GM12878 (cell line): ENCODE measurements around the gene PRKRIP1. TPM values are rescaled to one million over a fixed set of nuclear protein-coding genes. Genes with fewer than 3 reads are reported as not detected.

Experiments used
- ATAC-seq: fragments of 200-7000 bp; cut with Tn5 transposase; 3 replicates; pipeline ENCODE4 v1.9.1; 2020; ENCODE audit warnings: mild to moderate bottlenecking, moderate library complexity
- BruUV-seq: library from RNA; stranded (reverse); fragments of 400-500 nt; replicated peaks from 2 replicates; lab custom pipeline; 2021; lab: Mats Ljungman, UMichigan
- CTCF ChIA-PET: fragments of 300-600 bp; sonication (Branson Sonifier 250); formaldehyde crosslinking; extraction: SDS; loops from one replicate; lab custom pipeline; 2021; ENCODE audit warnings: inconsistent platforms; lab: Yijun Ruan, JAX
- POLR2A ChIA-PET: fragments of 350-600 bp; formaldehyde crosslinking; extraction: SDS; loops from one replicate; lab custom pipeline; 2021; ENCODE audit warnings: inconsistent platforms; lab: Charles Lee
- RAD21 ChIA-PET: fragments of 300-600 bp; sonication (Branson Sonifier 250); formaldehyde crosslinking; loops from one replicate; lab custom pipeline; 2023; ENCODE audit warnings: antibody characterized with exemption; ENCODE audit not compliant: unreplicated experiment; lab: Charles Lee
- SMC1A ChIA-PET: fragments of 300-600 bp; sonication (Branson Sonifier 250); formaldehyde crosslinking; loops from one replicate; lab custom pipeline; 2023; ENCODE audit not compliant: unreplicated experiment, uncharacterized antibody; lab: Charles Lee
- DNase-seq: peaks from one replicate; pipeline ENCODE4 v3.0.0-alpha.2; 2011; ENCODE audit warnings: low read depth, low spot score
- FAIRE-seq: peaks from 3 replicates; lab custom pipeline; 2011; peaks lifted over from hg19 to GRCh38; lab: Jason Lieb, UNC
- H2AFZ ChIP-seq: 2 replicates; pipeline ENCODE4 v1.6.0; 2011; ENCODE audit warnings: low read depth, low read length, control low read depth; ENCODE audit not compliant: control insufficient read depth
- H3K27ac ChIP-seq: 2 replicates; pipeline ENCODE4 v1.5.1; 2011; ENCODE audit warnings: control low read depth; ENCODE audit not compliant: control insufficient read depth, insufficient read depth
- H3K27me3 ChIP-seq, 2 experiments: replicated peaks in 1 of 2; 2 replicates each; pipeline versions ENCODE4 v1.6.0 to v1.6.1; 2011; ENCODE audit warnings: low read length in 1 of 2; ENCODE audit not compliant: control insufficient read depth in 2 of 2, insufficient read depth in 2 of 2
- H3K36me3 ChIP-seq, 2 experiments: 2 replicates each; pipeline ENCODE4 v1.5.1; 2011; ENCODE audit warnings: low read length in 1 of 2; ENCODE audit not compliant: control insufficient read depth in 2 of 2, insufficient read depth in 2 of 2
- H3K4me1 ChIP-seq: 2 replicates; pipeline ENCODE4 v1.6.1; 2011; ENCODE audit warnings: mild to moderate bottlenecking, low read length, moderate library complexity, mixed read lengths; ENCODE audit not compliant: control insufficient read depth, insufficient read depth
- H3K4me2 ChIP-seq: 2 replicates; pipeline ENCODE4 v1.6.0; 2011; ENCODE audit warnings: control low read depth; ENCODE audit not compliant: control insufficient read depth, insufficient read depth
- H3K4me3 ChIP-seq: fragments of 200-600 bp; sonication (generic); 2 replicates; pipeline ENCODE4 v1.5.1; 2016
- H3K79me2 ChIP-seq: 2 replicates; pipeline ENCODE4 v1.6.0; 2011; ENCODE audit warnings: low read length; ENCODE audit not compliant: control insufficient read depth, insufficient read depth
- H3K9ac ChIP-seq: 2 replicates; pipeline ENCODE4 v1.8.0; 2011; ENCODE audit warnings: low read length, control low read depth, mixed read lengths; ENCODE audit not compliant: control insufficient read depth, insufficient read depth
- H3K9me3 ChIP-seq: replicated peaks from 3 replicates; pipeline ENCODE4 v1.5.1; 2011; ENCODE audit warnings: mild to moderate bottlenecking, low read length; ENCODE audit not compliant: control insufficient read depth, insufficient read depth
- H4K20me1 ChIP-seq: 2 replicates; pipeline ENCODE4 v1.6.0; 2011; ENCODE audit not compliant: control insufficient read depth, insufficient read depth
- EZH2 ChIP-seq: IDR thresholded peaks from 2 replicates; pipeline ENCODE4 v1.6.1; 2012; ENCODE audit warnings: low read depth, mild to moderate bottlenecking, control low read depth, inconsistent platforms, low read length, borderline replicate concordance; ENCODE audit not compliant: control insufficient read depth
- MTA2 ChIP-seq: fragments of 450-650 bp; IDR thresholded peaks from 2 replicates; pipeline ENCODE4 v1.6.1; 2016; ENCODE audit warnings: low read depth, mild to moderate bottlenecking, moderate library complexity
- MTA3 ChIP-seq: IDR thresholded peaks from 2 replicates; pipeline ENCODE4 v1.6.1; 2012; ENCODE audit warnings: low read length, inconsistent platforms, borderline replicate concordance
- NBN ChIP-seq: fragments of 450-650 bp; IDR thresholded peaks from 2 replicates; pipeline ENCODE4 v1.6.1; 2016
- NFIC ChIP-seq: IDR thresholded peaks from 2 replicates; pipeline ENCODE4 v1.6.1; 2012; ENCODE audit warnings: low read depth, mild to moderate bottlenecking, inconsistent platforms, low read length, moderate library complexity
- NR2C2 ChIP-seq: IDR thresholded peaks from 2 replicates; pipeline ENCODE4 v1.6.1; 2011; ENCODE audit warnings: borderline replicate concordance, low read depth; ENCODE audit not compliant: control insufficient read depth, insufficient read length
- POLR2A ChIP-seq: IDR thresholded peaks from 2 replicates; pipeline ENCODE4 v1.6.1; 2011; ENCODE audit warnings: low read depth, mild to moderate bottlenecking, low read length
- RFX5 ChIP-seq: IDR thresholded peaks from 2 replicates; pipeline ENCODE4 v1.6.1; 2011; ENCODE audit warnings: low read depth, low read length, improper control_type of control experiment
- SMAD1 ChIP-seq: fragments of 450-650 bp; IDR thresholded peaks from 2 replicates; pipeline ENCODE4 v1.6.1; 2018; ENCODE audit warnings: mild to moderate bottlenecking, low read depth; ENCODE audit not compliant: partially characterized antibody
- WGBS: methylation state at CpG from one replicate; pipeline ENCODE4 v1.1.6; 2016; ENCODE audit warnings: low lambda C conversion rate; ENCODE audit not compliant: insufficient replicate concordance, insufficient coverage; ENCODE audit errors: missing lambda C conversion rate; 5-methylcytosine and 5-hydroxymethylcytosine counted together
- in situ Hi-C: fragments of 300-500 bp; cut with MboI; formaldehyde crosslinking; loops from 9 replicates; pipeline ENCODE4 v1.14.3; 2018; ENCODE audit warnings: mixed read lengths
- intact Hi-C: fragments of 100-400 bp; cut with micrococcal nuclease; formaldehyde crosslinking; loops from one replicate; pipeline ENCODE4 v1.14.2; 2022; ENCODE audit not compliant: unreplicated experiment
- polyA plus RNA-seq, 11 experiments: library from polyadenylated mRNA; depleted of rRNA in 4 of 11; unstranded in 6 of 11; stranded (reverse) in 5 of 11; fragments of >200 nt; fragmentation: Nextera tagmentation in 4 of 11; fragmentation: Illumina TruSeq in 1 of 11; extraction: Ambion mirVana in 4 of 11; extraction: Trizol in 1 of 11; gene quantifications; 1 replicate in 1 of 11; 2 replicates in 10 of 11; pipeline versions ENCODE4 v1.2.1 to v1.2.3, GENCODE V29; 2011 to 2016; ENCODE audit warnings: inconsistent platforms in 2 of 11, missing spikeins in 2 of 11, low read depth in 1 of 11
- total RNA-seq, 4 experiments: library from RNA; depleted of rRNA in 3 of 4; stranded (reverse); fragments of >200 nt in 3 of 4; fragmentation: Illumina TruSeq in 1 of 4; extraction: Trizol in 1 of 4; gene quantifications; 2 replicates each; pipeline versions ENCODE4 v1.2.1 to v1.2.3, GENCODE V29; 2013 to 2021
- TF ChIP-seq, protein P1 (sequence below): IDR thresholded peaks from 2 replicates; pipeline ENCODE4 v1.6.1; 2012; ENCODE audit warnings: mild to moderate bottlenecking, low read depth, low read length
- TF ChIP-seq, protein P2 (sequence below): fragments of 450-650 bp; IDR thresholded peaks from 2 replicates; pipeline ENCODE4 v1.6.1; 2017; ENCODE audit warnings: low read depth, mild to moderate bottlenecking, moderate library complexity
- TF ChIP-seq, protein P3 (sequence below): fragments of 450-650 bp; IDR thresholded peaks from 2 replicates; pipeline ENCODE4 v1.6.1; 2018; ENCODE audit warnings: mild to moderate bottlenecking, low read depth, moderate library complexity; ENCODE audit not compliant: partially characterized antibody
- TF ChIP-seq, protein P4 (sequence below): fragments of 450-650 bp; IDR thresholded peaks from 2 replicates; pipeline ENCODE4 v1.6.1; 2016; ENCODE audit warnings: mild to moderate bottlenecking

Gene PRKRIP1
- total and polyA plus RNA-seq, 10 of the 15 experiments (the other 5 are each of a cell fraction or from before 2014, with no cell fraction given), result 17.0 to 38.4 (median 25.5) TPM

DNA sequence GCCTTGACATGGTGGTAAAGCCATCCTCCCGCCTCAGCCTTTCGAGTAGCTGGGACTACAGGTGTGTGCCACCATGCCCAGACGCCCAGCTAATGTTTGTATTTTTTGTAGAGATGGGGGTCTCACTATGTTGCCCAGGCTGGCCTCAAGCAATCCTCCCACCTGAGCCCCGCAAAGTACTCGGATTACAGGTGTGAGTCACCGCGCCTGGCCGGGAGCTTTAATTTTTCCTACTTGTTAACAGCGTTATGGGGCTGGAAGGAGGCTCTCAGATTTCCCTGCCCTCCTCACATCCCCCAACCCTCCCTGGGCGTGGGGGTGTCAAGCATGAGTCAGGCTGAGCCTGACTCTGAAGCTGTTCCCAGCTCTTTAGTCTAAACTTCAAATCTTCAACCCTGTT lies 60.2 kb downstream of the PRKRIP1 start:
- Histone ChIP-seq H3K4me1 (no peaks in the 10 kb centered on the region), H3K36me3 (peaks cover 11% of the 10 kb centered on the region in 2 experiments), H3K4me3 (no peak overlapping the region), H3K9ac (no peak overlapping the region), H3K79me2 (no peaks in the 10 kb centered on the region), H3K27me3 (no peaks in the 10 kb centered on the region), H3K9me3 (no peaks in the 10 kb centered on the region), H4K20me1 (no peaks in the 10 kb centered on the region), H3K27ac (no peak overlapping the region), H3K4me2 (no peak overlapping the region), H2AFZ (no peak overlapping the region)
- intact Hi-C loops (no loop called here), in situ Hi-C loops (loop anchor here (10.0 kb wide), 1 partner anchor 52 kb away; no protein-coding TSS in a partner anchor)
- ChIA-PET POLR2A (no interaction called here), CTCF (interaction anchor here (0.5 to 3.2 kb wide), 4 partner anchors 10 to 52 kb away, joined by 3 to 14 read pairs (median 4); no protein-coding TSS in a partner anchor), RAD21 (interaction anchor here (1.5 kb wide), 1 partner anchor 10 kb away, joined by 3 read pairs; no protein-coding TSS in a partner anchor), SMC1A (interaction anchor here (0.9 kb wide), 1 partner anchor 32 kb away, joined by 3 read pairs; no protein-coding TSS in a partner anchor)
- BruUV-seq, result no TSS peak
- 95% methylated on average over 10 of the region's 10 CpGs for WGBS
- DNase-seq (no peak), FAIRE-seq (no peak), ATAC-seq (no peak)
- TF ChIP-seq, protein P1, sequence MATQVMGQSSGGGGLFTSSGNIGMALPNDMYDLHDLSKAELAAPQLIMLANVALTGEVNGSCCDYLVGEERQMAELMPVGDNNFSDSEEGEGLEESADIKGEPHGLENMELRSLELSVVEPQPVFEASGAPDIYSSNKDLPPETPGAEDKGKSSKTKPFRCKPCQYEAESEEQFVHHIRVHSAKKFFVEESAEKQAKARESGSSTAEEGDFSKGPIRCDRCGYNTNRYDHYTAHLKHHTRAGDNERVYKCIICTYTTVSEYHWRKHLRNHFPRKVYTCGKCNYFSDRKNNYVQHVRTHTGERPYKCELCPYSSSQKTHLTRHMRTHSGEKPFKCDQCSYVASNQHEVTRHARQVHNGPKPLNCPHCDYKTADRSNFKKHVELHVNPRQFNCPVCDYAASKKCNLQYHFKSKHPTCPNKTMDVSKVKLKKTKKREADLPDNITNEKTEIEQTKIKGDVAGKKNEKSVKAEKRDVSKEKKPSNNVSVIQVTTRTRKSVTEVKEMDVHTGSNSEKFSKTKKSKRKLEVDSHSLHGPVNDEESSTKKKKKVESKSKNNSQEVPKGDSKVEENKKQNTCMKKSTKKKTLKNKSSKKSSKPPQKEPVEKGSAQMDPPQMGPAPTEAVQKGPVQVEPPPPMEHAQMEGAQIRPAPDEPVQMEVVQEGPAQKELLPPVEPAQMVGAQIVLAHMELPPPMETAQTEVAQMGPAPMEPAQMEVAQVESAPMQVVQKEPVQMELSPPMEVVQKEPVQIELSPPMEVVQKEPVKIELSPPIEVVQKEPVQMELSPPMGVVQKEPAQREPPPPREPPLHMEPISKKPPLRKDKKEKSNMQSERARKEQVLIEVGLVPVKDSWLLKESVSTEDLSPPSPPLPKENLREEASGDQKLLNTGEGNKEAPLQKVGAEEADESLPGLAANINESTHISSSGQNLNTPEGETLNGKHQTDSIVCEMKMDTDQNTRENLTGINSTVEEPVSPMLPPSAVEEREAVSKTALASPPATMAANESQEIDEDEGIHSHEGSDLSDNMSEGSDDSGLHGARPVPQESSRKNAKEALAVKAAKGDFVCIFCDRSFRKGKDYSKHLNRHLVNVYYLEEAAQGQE, result no peak
- TF ChIP-seq RFX5 (no peak), MTA3 (no peak), NFIC (no peak), MTA2 (no peak), NBN (no peak), EZH2 (no peak), POLR2A (no peak), NR2C2 (no peak), SMAD1 (no peak)
- TF ChIP-seq, protein P2, sequence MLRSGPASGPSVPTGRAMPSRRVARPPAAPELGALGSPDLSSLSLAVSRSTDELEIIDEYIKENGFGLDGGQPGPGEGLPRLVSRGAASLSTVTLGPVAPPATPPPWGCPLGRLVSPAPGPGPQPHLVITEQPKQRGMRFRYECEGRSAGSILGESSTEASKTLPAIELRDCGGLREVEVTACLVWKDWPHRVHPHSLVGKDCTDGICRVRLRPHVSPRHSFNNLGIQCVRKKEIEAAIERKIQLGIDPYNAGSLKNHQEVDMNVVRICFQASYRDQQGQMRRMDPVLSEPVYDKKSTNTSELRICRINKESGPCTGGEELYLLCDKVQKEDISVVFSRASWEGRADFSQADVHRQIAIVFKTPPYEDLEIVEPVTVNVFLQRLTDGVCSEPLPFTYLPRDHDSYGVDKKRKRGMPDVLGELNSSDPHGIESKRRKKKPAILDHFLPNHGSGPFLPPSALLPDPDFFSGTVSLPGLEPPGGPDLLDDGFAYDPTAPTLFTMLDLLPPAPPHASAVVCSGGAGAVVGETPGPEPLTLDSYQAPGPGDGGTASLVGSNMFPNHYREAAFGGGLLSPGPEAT, result no peak
- TF ChIP-seq, protein P3, sequence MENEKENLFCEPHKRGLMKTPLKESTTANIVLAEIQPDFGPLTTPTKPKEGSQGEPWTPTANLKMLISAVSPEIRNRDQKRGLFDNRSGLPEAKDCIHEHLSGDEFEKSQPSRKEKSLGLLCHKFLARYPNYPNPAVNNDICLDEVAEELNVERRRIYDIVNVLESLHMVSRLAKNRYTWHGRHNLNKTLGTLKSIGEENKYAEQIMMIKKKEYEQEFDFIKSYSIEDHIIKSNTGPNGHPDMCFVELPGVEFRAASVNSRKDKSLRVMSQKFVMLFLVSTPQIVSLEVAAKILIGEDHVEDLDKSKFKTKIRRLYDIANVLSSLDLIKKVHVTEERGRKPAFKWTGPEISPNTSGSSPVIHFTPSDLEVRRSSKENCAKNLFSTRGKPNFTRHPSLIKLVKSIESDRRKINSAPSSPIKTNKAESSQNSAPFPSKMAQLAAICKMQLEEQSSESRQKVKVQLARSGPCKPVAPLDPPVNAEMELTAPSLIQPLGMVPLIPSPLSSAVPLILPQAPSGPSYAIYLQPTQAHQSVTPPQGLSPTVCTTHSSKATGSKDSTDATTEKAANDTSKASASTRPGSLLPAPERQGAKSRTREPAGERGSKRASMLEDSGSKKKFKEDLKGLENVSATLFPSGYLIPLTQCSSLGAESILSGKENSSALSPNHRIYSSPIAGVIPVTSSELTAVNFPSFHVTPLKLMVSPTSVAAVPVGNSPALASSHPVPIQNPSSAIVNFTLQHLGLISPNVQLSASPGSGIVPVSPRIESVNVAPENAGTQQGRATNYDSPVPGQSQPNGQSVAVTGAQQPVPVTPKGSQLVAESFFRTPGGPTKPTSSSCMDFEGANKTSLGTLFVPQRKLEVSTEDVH, result no peak
- TF ChIP-seq, protein P4, sequence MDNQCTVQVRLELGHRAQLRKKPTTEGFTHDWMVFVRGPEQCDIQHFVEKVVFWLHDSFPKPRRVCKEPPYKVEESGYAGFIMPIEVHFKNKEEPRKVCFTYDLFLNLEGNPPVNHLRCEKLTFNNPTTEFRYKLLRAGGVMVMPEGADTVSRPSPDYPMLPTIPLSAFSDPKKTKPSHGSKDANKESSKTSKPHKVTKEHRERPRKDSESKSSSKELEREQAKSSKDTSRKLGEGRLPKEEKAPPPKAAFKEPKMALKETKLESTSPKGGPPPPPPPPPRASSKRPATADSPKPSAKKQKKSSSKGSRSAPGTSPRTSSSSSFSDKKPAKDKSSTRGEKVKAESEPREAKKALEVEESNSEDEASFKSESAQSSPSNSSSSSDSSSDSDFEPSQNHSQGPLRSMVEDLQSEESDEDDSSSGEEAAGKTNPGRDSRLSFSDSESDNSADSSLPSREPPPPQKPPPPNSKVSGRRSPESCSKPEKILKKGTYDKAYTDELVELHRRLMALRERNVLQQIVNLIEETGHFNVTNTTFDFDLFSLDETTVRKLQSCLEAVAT, result no peak
